ENCODE measurements around the gene GDPGP1.

Gene GDPGP1

GRCh38 chr15:90225504-90226234 is 8.3 kb upstream of the GDPGP1 start:
- H3K4me3 ChIP-seq (ENCODE audit: control insufficient read depth, low read depth, low read length): no peak overlapping the region
- DNase-seq (ENCODE audit: low read depth): no peak
- TF ChIP-seq CTCF (IDR thresholded peaks at IDR 0.05; ENCODE audit: control insufficient read depth, insufficient read depth, low read depth, low read length, missing control alignments): no peak

- TF ChIP-seq CTCF (IDR thresholded peaks at IDR 0.05; ENCODE audit: control insufficient read depth, insufficient read depth, low read depth, low read length, missing control alignments): no peak
- no peak for DNase-seq (ENCODE audit: low read depth)
- no peak overlapping the region for H3K4me3 ChIP-seq (ENCODE audit: control insufficient read depth, low read depth, low read length)
Measured at GRCh38 chr15:90227336-90227735, 6.7 kb upstream of the GDPGP1 start.

GRCh38 chr15:90227816-90228772 is 5.9 kb upstream of the GDPGP1 start:
- no peak overlapping the region for H3K4me3 ChIP-seq (ENCODE audit: control insufficient read depth, low read depth, low read length)
- TF ChIP-seq CTCF (IDR thresholded peaks at IDR 0.05; ENCODE audit: control insufficient read depth, insufficient read depth, low read depth, low read length, missing control alignments): no peak
- DNase-seq (ENCODE audit: low read depth): no peak

- no peak for DNase-seq (ENCODE audit: low read depth)
- H3K4me3 ChIP-seq (ENCODE audit: control insufficient read depth, low read depth, low read length): no peak overlapping the region
- TF ChIP-seq CTCF (IDR thresholded peaks at IDR 0.05; ENCODE audit: control insufficient read depth, insufficient read depth, low read depth, low read length, missing control alignments): no peak
Measured at GRCh38 chr15:90228960-90229359, 5.0 kb upstream of the GDPGP1 start.

GRCh38 chr15:90230071-90230494 is 3.9 kb upstream of the GDPGP1 start:
- no peak for TF ChIP-seq CTCF (IDR thresholded peaks at IDR 0.05; ENCODE audit: control insufficient read depth, insufficient read depth, low read depth, low read length, missing control alignments)
- no peak for DNase-seq (ENCODE audit: low read depth)
- H3K4me3 ChIP-seq (ENCODE audit: control insufficient read depth, low read depth, low read length): no peak overlapping the region

- H3K4me3 ChIP-seq (ENCODE audit: control insufficient read depth, low read depth, low read length): no peak overlapping the region
- no peak for TF ChIP-seq CTCF (IDR thresholded peaks at IDR 0.05; ENCODE audit: control insufficient read depth, insufficient read depth, low read depth, low read length, missing control alignments)
- no peak for DNase-seq (ENCODE audit: low read depth)
Measured at GRCh38 chr15:90230610-90231009, 3.4 kb upstream of the GDPGP1 start.

Data from AG09309 (cell line).